Measurements from ENCODE around the gene C17orf113.
A peak's percentile ranks its signal among the peaks of the same experiment; 100 is the strongest.

The C17orf113 gene

GRCh38 chr17:42072323-42073187, 22.2 kb upstream of the C17orf113 start:
- no peak for DNase-seq

- no peak for DNase-seq
Observed at GRCh38 chr17:42071810-42072209, 21.4 kb upstream of the C17orf113 start.

DNA sequence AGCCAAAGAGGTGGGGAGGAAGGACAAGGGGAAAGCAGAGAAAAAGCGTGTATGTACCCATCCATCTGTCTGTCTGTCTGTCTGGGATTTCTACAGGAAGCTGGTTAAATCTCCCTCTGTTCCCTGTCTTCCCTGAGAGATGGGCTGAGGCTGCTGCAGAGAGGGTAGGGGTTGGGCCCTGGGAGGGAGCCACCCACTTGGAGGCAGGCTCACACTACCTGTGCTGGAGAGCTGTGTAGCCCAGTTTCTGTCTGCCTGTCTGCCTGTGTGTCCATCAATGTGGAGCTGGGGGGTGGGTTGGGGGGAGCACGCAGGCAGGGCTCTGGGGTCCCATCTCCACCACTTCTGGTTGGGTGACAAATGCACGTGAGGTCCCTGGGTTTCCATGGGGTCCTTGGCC, 18.6 kb upstream of the C17orf113 start:
- DNase-seq: no peak

GRCh38 chr17:42067371-42068091, 17.1 kb upstream of the C17orf113 start:
- peak; percentile 5 to 65 (median 61) for DNase-seq

DNA sequence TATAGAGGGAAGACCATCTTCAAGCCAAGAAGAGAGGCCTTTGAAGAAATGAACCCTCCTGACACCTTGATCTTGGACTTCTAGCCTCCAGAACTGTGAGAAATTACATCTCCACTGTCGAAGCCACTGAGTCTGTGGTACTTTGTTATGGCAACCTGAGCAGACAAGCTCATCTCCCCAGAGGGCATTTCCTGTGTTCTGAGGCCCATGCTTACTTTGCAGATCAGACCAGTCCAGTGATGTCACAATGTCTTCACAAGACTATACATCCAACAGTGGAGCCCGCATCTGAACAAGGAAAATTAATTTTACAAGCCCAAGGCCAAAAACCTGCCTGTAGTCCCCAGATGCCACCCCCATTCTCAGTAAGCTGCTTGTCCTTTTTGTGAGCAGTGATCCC, 14.8 kb upstream of the C17orf113 start:
- peak in 1 of 6 experiments; percentile 33 for DNase-seq

- DNase-seq: no peak
Observed at GRCh38 chr17:42062681-42063080, 12.3 kb upstream of the C17orf113 start.

- DNase-seq: no peak
Observed at GRCh38 chr17:42061646-42062487, 11.5 kb upstream of the C17orf113 start.

GRCh38 chr17:42060231-42060630, 9.8 kb upstream of the C17orf113 start:
- no peak for DNase-seq

- DNase-seq: no peak
Observed at GRCh38 chr17:42059815-42060214, 9.4 kb upstream of the C17orf113 start.

- no peak for DNase-seq
Observed at GRCh38 chr17:42058063-42058462, 7.7 kb upstream of the C17orf113 start.

- DNase-seq: no peak
Observed at GRCh38 chr17:42056635-42057034, 6.2 kb upstream of the C17orf113 start.

DNA sequence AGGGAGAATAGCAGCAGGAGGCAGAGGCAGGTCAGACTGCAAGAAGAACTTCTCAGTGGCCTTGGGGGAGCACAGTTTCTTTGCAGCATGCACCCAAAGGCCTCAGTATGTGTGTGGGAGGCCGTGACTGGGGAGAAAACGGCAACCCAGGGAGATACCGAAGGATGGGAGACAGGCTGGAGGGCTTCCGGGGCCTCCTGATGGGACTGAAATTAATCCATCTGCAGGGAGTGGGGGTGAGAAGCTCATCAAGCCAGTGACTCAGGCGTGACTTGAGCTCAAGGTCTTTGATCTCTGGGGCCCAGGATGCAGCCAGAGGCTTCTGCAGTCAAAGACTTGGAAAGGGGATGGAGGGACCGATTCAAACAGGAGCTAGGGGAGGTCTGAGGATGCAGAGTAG, 5.1 kb upstream of the C17orf113 start:
- DNase-seq: no peak

GRCh38 chr17:42055027-42055426, 4.6 kb upstream of the C17orf113 start:
- no peak for DNase-seq

DNA sequence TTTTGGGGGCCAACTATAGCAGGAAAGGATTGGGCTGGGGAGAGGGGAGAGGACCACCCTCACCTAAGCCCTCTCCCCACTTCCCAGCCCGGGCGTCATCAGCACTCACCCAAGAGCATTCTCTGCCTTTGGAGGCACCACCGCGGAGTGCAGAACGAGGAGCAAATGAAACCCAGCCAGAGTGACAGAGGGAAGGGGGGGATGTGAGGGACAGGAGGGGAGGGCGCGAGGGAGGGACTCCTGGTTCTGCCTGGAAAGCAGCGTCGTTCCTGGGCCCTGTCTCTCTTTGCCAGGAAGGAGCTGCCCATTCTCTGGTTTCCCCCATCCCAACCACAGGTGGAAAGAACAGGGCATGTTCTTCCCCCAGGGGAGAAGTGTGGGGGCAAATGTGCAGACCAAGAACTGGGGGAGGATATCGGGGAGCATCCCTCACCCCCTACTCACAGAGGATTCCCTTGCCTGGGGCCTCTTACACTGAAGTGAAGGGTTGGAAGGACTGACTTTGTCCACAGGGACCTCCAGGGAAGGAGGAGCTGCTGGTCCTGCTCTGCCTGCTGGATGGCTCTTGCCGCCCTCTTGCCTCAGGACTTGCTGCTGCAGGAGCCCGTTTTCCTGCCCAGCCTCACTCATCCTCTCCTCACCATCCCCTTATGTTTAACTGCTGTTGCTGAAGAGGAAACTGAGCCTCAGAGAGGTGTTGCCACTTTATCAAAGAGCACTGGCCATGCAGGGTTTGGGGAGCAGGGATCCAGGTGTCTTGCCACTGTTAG, 3.5 kb upstream of the C17orf113 start:
- no peak for DNase-seq

- DNase-seq: no peak
Observed at GRCh38 chr17:42052346-42052877, 2.0 kb upstream of the C17orf113 start.

- no peak for DNase-seq
Observed at GRCh38 chr17:42051645-42052044, 1.2 kb upstream of the C17orf113 start.

DNA sequence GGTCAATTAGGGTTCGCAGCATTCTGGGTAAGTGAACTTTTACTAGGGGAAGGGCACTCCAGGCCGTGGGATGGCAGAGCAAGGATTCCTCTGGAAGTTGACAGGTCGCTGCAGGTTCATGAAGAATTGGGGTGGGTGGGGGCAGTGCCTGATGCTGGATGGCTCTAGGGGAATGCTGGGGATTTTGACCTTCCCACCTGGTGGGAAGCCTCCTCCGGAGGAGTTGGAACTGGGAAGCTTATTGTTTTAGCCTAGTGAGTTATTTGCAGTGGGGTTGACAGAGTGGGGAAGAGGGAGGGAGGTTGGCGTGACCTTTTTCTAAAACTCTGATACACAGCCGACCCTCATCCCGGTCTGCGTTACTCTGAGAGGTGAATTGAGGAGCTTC, 606 bp upstream of the C17orf113 start:
- DNase-seq: no peak

- DNase-seq: no peak
Observed at GRCh38 chr17:42049834-42050392, 488 bp downstream of the C17orf113 start.

DNA sequence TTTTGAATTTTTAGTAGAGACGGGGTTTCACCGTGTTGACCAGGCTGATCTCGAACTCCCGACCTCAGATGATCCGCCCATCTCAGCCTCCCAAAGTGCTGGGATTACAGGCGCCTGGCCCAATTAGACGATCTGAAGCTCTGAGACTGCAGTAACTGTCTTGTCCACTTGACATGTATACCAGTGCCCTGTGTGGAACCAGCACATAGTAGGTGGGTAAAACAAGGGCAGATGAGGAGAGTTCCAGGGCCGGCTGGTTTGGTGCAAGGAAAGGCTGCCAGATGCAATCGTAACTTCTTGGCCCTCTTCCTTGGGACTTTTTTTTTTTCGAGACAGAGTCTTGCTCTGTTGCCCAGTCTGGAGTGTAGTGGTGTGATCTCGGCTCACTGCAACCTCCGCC, 3.1 kb downstream of the C17orf113 start:
- DNase-seq: no peak

DNA sequence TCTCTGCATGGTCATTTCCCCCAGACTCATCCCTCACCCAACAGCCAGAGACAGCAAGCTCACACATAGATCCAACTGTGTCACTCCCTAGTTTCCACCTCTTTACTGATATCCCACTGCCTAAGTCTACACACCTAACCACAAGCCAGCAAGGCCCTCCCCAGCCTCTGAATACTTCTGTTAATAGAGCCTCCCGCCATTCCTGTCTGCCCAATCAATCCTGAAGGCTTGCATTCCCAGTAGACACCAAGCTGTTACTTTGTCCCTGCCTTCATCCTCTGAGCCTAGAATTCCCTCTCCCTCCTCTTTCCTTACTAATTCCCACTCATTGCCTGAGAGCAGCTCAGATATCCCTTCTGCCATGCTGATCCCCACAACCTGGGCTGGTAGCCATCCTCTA, 4.7 kb downstream of the C17orf113 start:
- DNase-seq: no peak

- no peak for DNase-seq
Observed at GRCh38 chr17:42042598-42043319, 7.6 kb downstream of the C17orf113 start.
